ENCODE measurements around the gene VPS72.

GRCh38 chr1:151157067-151157531 lies 32.9 kb downstream of the VPS72 start:
- TF ChIP-seq CTCF (IDR thresholded peaks at IDR 0.05) (no peak), EP300 (IDR thresholded peaks at IDR 0.05) (no peak)

All from gastroesophageal sphincter (tissue), 3 donors.